Pericardium fibroblast (primary cell): ENCODE measurements around the gene VLDLR. TPM values are rescaled to one million over a fixed set of nuclear protein-coding genes. Genes with fewer than 3 reads are reported as not detected.

Source experiments
- total RNA-seq: library from RNA; depleted of rRNA; stranded (reverse); fragments of >200 nt; gene quantifications from 2 replicates; pipeline ENCODE4 v1.2.3, GENCODE V29; 2015

VLDLR gene
- total RNA-seq, result 14.0 and 19.3 TPM in 2 replicates

GRCh38 chr9:2621722-2622460, at the start of gene VLDLR:
Gene VLDLR (plus strand): TSS chr9:2621787. CDS start chr9:2622190, 403 bp downstream.

Other genes starting within 250 kb of the VLDLR start
- gene KCNV2, start 95.7 kb downstream of the VLDLR start, total RNA-seq, result not detected in 2 replicates
- 14.4 and 36.5 TPM in 2 replicates for gene PUM3, start 222.3 kb downstream of the VLDLR start, total RNA-seq